GM19324 (cell line): ENCODE data around the gene MAST1.
"Not testable (repeated sequence)": the region's sequence is repeated elsewhere in the genome, so short reads cannot be mapped to it uniquely, and the experiment has no call there.

Experiments used
- ATAC-seq: cut with Tn5 transposase; IDR thresholded peaks from one replicate; pipeline ENCODE4 v1.9.1; 2021; ENCODE audit warnings: mild to moderate bottlenecking, moderate library complexity; ENCODE audit not compliant: unreplicated experiment, low FRiP score

The MAST1 gene

GRCh38 chr19:12888006-12888603, 49.8 kb downstream of the MAST1 start:
- ATAC-seq = no peak

DNA sequence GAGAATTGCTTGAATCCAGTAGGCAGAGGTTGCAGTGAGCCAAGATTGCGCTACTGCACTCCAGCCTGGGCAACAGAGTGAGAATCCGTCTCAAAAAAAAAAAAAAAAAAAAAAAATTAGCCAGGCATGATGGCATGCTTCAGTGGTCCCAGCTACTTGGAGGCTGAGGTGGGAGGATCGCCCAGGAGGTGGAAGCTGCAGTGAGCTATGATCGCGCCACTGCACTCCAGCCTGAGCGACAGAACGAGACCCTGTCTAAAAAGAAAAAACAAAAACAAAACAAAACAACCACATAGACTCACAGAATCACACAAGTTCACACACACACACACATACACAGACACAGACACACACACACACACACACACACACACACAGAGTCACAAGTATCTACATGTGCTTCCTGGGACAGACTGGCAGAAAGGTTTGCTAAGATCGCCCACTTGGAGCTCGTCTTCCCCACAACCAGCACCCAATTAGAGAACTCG, 52.0 kb downstream of the MAST1 start:
- not testable (repeated sequence) for ATAC-seq

DNA sequence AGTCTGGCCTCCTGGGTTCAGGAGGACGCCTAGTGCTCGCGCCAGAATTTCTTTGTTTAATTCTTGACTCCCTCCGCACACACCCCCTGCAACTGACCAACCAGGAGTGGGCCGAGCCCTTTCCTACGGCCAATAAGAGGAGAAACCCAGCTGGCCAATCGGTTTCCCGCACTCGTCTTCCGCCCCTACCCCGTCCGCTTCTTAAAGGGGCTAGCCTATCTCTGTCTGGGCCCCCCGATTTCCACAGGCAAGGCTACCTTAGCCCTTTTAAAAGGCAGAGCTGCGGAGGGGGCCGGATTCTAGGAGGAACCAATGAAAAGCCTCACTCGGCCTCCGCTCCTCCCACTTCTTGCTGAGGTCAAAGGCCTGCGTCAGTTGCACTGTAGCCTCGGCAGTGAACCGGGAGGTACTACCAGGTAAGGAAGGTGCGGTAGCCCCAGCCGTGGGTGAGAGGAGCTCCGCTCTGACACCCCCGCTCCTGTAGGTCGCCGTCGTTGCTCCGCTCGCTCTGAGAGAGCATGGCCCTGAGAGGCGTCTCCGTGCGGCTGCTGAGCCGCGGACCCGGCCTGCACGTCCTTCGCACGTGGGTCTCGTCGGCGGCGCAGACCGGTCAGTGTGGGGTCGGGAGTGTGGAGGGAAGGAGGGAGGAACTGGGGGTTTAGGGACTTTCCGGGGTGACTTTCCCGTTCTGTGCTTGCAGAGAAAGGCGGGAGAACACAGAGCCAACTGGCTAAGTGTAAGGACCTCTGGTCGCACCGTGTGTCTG, 52.7 kb downstream of the MAST1 start, which contains the start of gene GCDH:
TSS of gene GCDH (plus strand) at position 374 of the 766 bp plus-strand sequence. CDS start at position 519, 145 bp downstream.
- ATAC-seq = peak; percentile 91

DNA sequence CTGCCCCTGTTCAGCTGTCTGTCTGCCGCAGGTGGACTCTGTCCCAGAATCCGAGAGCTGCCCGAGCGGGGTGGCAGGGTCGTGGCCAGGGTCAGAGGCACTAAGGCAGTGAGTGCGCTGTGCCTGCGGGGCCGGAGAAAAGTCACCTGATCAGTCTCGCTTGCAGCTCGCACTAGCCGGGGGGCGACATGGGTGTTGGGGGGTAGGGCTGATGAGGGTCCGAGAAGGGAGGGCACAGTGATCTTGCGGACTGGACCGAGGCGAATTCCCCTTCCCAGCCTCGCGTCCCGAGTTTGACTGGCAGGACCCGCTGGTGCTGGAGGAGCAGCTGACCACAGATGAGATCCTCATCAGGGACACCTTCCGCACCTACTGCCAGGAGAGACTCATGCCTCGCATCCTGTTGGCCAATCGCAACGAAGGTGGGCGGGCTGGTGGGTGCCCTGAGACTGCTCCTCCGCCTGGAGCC, 53.3 kb downstream of the MAST1 start:
- ATAC-seq = no peak

- ATAC-seq = no peak
Observed at GRCh38 chr19:12893582-12893981, 55.3 kb downstream of the MAST1 start.

DNA sequence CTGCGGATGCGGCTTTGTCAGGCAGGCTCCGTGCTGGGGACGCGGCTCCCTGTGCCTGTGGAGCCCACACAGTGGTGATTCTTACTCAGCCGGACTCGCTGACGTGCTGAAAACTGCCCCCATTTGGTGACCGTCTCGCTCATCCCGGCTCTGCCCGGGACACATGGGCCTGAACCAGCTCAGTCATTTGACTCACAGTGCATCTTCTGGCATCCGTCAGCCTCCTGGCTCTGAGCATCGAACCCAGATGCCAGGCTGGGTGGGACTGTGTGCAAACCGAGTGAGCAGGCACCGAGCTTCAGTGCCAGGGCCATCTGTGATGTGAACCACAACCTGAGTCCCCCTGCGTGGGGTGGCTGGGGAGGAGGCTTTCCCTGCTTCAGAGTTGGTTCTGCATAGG, 58.1 kb downstream of the MAST1 start:
- no peak for ATAC-seq

- peak; percentile 77 for ATAC-seq
Observed at GRCh38 chr19:12899891-12900518, 61.7 kb downstream of the MAST1 start.

DNA sequence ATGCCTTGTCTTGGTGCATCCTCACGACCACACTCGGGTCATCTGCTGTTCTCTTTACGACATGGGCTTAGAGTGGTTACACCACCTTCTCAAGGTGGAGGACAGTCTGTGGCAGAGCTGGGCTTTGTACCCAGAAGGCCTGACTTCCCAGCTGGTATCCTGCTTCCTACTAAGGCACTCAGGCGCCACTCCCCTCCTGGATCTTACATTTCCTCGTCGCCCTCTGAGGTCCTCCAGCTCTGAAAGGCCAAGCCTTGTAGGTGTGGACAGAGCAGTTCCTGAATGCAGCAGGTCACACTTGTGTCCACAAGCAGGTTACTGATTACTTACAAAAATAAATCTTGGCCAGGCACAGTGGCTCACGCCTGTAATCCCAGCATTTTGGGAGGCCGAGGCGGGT, 68.9 kb downstream of the MAST1 start:
- no peak for ATAC-seq

- no peak for ATAC-seq
Observed at GRCh38 chr19:12912571-12912970, 74.3 kb downstream of the MAST1 start.

DNA sequence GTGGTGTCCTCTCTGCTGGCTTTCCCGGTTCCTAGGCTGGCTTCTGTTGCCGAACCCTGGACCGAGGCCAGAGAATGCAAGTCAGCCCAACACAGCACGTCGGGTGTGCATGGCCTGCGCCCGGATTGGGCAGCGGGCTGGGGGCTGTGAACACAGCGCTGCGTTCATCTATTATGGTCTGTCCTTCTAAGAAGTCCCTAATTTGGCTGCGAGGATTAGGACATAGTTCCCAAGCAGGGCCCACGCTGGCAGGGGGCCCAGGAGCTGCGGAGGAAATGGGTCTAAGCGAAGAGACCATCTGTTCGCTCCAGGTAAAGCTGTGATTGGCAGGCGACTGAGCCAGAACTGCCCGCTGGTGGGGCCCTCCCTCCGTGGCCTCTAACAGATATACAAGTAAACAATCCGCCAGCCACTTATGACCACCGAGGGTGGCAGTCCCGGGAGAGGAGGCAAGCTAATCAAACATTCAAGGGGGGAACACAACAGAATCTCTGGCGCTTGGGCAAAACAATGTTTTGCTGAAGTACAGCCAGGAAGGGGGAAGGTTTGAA, 74.8 kb downstream of the MAST1 start:
- no peak for ATAC-seq

DNA sequence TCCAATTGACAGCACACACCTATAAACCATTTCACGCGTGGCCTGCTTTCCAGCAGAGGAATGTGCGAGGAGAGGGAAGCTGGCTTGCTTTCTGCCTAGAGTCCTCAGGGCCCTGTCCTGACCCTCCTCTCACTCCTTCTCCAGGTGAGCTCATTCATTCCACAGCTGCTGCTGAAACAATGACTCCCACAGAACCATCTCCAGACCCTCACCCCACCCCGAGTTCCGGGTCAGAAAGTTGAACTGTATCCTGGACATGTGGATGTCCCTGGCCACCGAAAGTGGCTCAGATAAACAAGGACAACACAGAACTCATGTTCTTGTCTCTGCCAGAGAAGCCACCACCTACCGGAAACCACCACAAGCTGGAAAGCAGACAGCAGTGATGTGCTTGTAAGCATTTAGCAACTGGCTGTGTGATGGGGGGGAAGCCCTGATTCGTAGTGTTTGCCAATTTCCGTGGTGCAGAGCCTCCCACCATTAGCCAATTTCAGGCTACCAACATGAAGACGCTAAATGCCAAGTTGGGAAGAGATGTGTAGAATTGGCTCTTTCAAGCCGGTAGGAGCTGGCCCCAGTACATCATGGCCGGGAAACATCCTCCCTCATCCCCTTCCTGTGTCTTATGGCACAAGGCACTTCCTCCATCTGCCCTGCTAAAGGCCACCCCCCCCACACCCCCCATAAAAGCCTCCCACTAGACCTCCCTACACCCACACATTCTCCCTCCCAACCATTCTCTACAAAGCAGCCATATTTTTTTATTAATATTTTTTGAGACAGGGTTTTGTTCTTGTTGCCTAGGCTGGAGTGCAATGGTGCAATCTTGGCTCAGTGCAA, 75.8 kb downstream of the MAST1 start:
- ATAC-seq = no peak

- ATAC-seq = not testable (repeated sequence)
Observed at GRCh38 chr19:12915860-12916259, 77.5 kb downstream of the MAST1 start.

DNA sequence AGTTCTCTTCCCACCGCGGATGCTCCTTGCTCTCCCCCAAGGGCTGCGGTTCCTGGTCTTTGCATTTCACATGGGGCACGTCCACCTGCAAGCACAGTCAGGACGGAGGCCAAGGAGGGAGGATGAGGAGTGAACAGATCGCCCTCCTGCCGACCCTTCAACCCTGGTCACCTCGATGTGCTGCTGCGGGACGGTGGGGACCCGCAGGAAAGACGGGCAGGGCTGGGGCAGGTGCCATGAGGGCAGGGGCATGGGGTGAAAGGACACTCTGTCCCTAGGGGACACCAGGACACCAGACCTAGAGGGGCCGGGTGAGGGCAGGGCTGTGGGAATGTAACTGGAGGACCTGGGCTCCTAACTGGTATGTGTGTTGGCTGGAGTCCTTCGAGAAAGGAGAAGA, 79.9 kb downstream of the MAST1 start:
- no peak for ATAC-seq

DNA sequence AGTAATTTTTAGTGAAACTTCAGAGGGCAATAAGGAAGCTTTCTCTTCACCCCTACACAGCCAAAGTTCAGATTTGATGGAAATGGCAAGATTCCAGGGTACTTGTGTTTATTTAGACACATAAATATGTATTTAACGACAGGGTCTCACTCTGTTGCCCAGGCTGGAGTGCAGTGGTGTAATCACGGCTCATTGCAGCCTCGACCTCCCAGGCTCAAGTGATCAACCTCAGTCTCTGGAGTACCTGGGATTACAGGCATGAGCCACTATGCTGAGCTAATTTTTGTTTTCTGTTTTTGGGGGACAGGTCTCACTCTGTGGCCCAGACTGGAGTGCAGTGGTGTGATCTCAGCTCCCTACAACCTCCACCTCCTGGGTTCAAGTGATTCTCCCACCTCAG, 82.7 kb downstream of the MAST1 start:
- no peak for ATAC-seq

GRCh38 chr19:12922959-12923358, 84.6 kb downstream of the MAST1 start:
- no peak for ATAC-seq
